Uterus (tissue), 4 donors: ENCODE measurements around the gene PODXL. TPM values are rescaled to one million over a fixed set of nuclear protein-coding genes. Genes with fewer than 3 reads are reported as not detected.
A peak's percentile ranks its signal among the peaks of the same experiment; 100 is the strongest.
"Not testable (repeated sequence)": the region's sequence is repeated elsewhere in the genome, so short reads cannot be mapped to it uniquely, and the experiment has no call there.

Source experiments
- DNase-seq, 2 donors: peaks; one replicate each; pipeline ENCODE4 v3.0.0-alpha.2; 2019 to 2020
- H3K27ac ChIP-seq, 2 donors: fragments of 200-600 bp; sonication (generic); 1 replicate in 1 of 2; 2 replicates in 1 of 2; pipeline ENCODE4 v1.5.1; 2016 to 2018
- H3K27me3 ChIP-seq, 2 donors: fragments of 200-600 bp; sonication (generic); one replicate each; pipeline ENCODE4 v1.5.1; 2018 to 2019; ENCODE audit warnings: control low read depth in 1 of 2
- H3K36me3 ChIP-seq, 2 donors: fragments of 200-600 bp; sonication (generic); one replicate each; pipeline ENCODE4 v1.5.1; 2019; ENCODE audit warnings: control low read depth in 1 of 2
- H3K4me1 ChIP-seq, 2 donors: fragments of 200-600 bp; sonication (generic); one replicate each; pipeline ENCODE4 v1.5.1; 2018 to 2019; ENCODE audit warnings: control low read depth in 1 of 2
- H3K4me3 ChIP-seq, 2 donors: fragments of 200-600 bp; sonication (generic); 1 replicate in 1 of 2; 2 replicates in 1 of 2; pipeline ENCODE4 v1.5.1; 2018 to 2019; ENCODE audit warnings: mild to moderate bottlenecking in 1 of 2
- H3K9me3 ChIP-seq, 2 donors: fragments of 200-600 bp; sonication (generic); one replicate each; pipeline ENCODE4 v1.5.1; 2019; ENCODE audit warnings: control low read depth in 1 of 2
- POLR2A ChIP-seq, 2 donors: fragments of 450-650 bp; IDR thresholded peaks; one replicate each; pipeline ENCODE4 v1.6.1; 2016; ENCODE audit warnings: antibody characterized with exemption in 2 of 2, mild to moderate bottlenecking in 1 of 2, moderate library complexity in 1 of 2
- intact Hi-C: fragments of 100-400 bp; cut with DNase I; formaldehyde crosslinking; loops from one replicate; pipeline ENCODE4 v1.15.1; 2023; ENCODE audit warnings: low total_unique reads
- total RNA-seq, 4 donors: library from RNA; depleted of rRNA in 3 of 4; stranded (reverse); fragments of >200 nt in 3 of 4; gene quantifications; one replicate each; pipeline versions ENCODE4 v1.1.0 to v1.2.4, GENCODE V29; 2014 to 2023
- TF ChIP-seq, protein P1 (sequence below), 4 experiments: fragments of 200-600 bp in 2 of 4; fragments of 450-650 bp in 2 of 4; sonication (generic) in 2 of 4; IDR thresholded peaks; one replicate each; pipeline ENCODE4 v1.5.1; 2016 to 2019; ENCODE audit warnings: antibody characterized with exemption in 4 of 4, mild to moderate bottlenecking in 2 of 4, moderate library complexity in 1 of 4
- donor health status: DM: yes; HTN: yes; CAD: no.

Gene PODXL
- total RNA-seq, 4 donors from 2014 or later = 33.6 to 135 (median 36.1) TPM

- Histone ChIP-seq H3K4me3 (peak overlapping the region in 1 of 2 donors; percentile 2), H3K27me3 (no peaks in the 10 kb centered on the region), H3K4me1 (peaks cover 0 to 5% of the 10 kb centered on the region in 2 donors), H3K9me3 (no peaks in the 10 kb centered on the region), H3K27ac (peak overlapping the region; percentile 71 to 74), H3K36me3 (no peaks in the 10 kb centered on the region)
- intact Hi-C loops = no loop called here
- DNase-seq = no peak
- TF ChIP-seq POLR2A (IDR thresholded peaks at IDR 0.05) = no peak
- TF ChIP-seq, protein P1, sequence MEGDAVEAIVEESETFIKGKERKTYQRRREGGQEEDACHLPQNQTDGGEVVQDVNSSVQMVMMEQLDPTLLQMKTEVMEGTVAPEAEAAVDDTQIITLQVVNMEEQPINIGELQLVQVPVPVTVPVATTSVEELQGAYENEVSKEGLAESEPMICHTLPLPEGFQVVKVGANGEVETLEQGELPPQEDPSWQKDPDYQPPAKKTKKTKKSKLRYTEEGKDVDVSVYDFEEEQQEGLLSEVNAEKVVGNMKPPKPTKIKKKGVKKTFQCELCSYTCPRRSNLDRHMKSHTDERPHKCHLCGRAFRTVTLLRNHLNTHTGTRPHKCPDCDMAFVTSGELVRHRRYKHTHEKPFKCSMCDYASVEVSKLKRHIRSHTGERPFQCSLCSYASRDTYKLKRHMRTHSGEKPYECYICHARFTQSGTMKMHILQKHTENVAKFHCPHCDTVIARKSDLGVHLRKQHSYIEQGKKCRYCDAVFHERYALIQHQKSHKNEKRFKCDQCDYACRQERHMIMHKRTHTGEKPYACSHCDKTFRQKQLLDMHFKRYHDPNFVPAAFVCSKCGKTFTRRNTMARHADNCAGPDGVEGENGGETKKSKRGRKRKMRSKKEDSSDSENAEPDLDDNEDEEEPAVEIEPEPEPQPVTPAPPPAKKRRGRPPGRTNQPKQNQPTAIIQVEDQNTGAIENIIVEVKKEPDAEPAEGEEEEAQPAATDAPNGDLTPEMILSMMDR (IDR thresholded peaks at IDR 0.05) = no peak
These were observed 34.0 kb downstream of the PODXL start for GRCh38 chr7:131522325-131522930.

- TF ChIP-seq, protein P1 (IDR thresholded peaks at IDR 0.05) = no peak
- no peak for TF ChIP-seq POLR2A (IDR thresholded peaks at IDR 0.05)
- peak overlapping the region; percentile 71 to 74 for H3K27ac ChIP-seq
- peak in 1 of 2 donors; percentile 71 for DNase-seq
- H3K36me3 ChIP-seq = no peaks in the 10 kb centered on the region
- H3K4me3 ChIP-seq = no peak overlapping the region
- no peaks in the 10 kb centered on the region for H3K27me3 ChIP-seq
- H3K4me1 ChIP-seq = peaks cover 0 to 5% of the 10 kb centered on the region in 2 donors
- intact Hi-C loops = no loop called here
- H3K9me3 ChIP-seq = no peaks in the 10 kb centered on the region
These were observed 34.7 kb downstream of the PODXL start for GRCh38 chr7:131521651-131522163.

GRCh38 chr7:131518626-131519025 lies 37.8 kb downstream of the PODXL start:
- TF ChIP-seq POLR2A (IDR thresholded peaks at IDR 0.05) = no peak
- TF ChIP-seq, protein P1 (IDR thresholded peaks at IDR 0.05) = no peak
- Histone ChIP-seq H3K27ac (peak overlapping the region; percentile 7 to 47), H3K4me3 (no peak overlapping the region), H3K9me3 (no peaks in the 10 kb centered on the region), H3K36me3 (no peaks in the 10 kb centered on the region), H3K4me1 (peaks cover 0 to 5% of the 10 kb centered on the region in 2 donors), H3K27me3 (no peaks in the 10 kb centered on the region)
- intact Hi-C loops = no loop called here
- DNase-seq = no peak

- no peaks in the 10 kb centered on the region for H3K36me3 ChIP-seq
- H3K4me3 ChIP-seq = no peak overlapping the region
- TF ChIP-seq, protein P1 (IDR thresholded peaks at IDR 0.05) = no peak
- TF ChIP-seq POLR2A (IDR thresholded peaks at IDR 0.05) = no peak
- intact Hi-C loops = no loop called here
- H3K9me3 ChIP-seq = no peaks in the 10 kb centered on the region
- H3K27me3 ChIP-seq = no peaks in the 10 kb centered on the region
- no peaks in the 10 kb centered on the region for H3K4me1 ChIP-seq
- H3K27ac ChIP-seq = no peak overlapping the region
- DNase-seq = no peak
These were observed 39.1 kb downstream of the PODXL start for GRCh38 chr7:131517218-131517923.

- intact Hi-C loops, H3K9me3 ChIP-seq, H3K27me3 ChIP-seq, H3K36me3 ChIP-seq, DNase-seq, H3K27ac ChIP-seq, H3K4me1 ChIP-seq, H3K4me3 ChIP-seq: not testable (repeated sequence)
These were observed 41.0 kb downstream of the PODXL start for GRCh38 chr7:131515471-131515870.
